ENCODE results near the gene ROR2.

Gene ROR2

DNA sequence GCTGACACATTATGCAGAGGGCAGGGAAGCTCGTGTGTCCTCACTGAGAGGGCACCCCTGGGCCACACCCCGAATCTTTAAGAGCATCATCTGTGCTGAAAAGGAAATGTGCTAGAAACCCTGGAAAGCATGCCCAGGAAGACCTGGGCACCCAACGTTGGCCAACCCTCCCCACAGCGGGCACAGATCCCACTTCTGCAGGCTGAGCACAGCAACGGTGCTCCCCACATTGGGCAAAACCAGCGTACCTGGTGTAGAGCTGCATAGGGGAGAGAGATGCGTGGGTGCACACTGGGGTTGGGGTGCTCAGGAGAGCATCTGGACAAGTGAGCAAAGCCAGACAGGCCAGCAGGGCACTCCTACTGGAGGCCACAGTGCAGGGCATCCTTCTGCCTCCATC is 32.6 kb downstream of the ROR2 start:
- TF ChIP-seq, protein P1, sequence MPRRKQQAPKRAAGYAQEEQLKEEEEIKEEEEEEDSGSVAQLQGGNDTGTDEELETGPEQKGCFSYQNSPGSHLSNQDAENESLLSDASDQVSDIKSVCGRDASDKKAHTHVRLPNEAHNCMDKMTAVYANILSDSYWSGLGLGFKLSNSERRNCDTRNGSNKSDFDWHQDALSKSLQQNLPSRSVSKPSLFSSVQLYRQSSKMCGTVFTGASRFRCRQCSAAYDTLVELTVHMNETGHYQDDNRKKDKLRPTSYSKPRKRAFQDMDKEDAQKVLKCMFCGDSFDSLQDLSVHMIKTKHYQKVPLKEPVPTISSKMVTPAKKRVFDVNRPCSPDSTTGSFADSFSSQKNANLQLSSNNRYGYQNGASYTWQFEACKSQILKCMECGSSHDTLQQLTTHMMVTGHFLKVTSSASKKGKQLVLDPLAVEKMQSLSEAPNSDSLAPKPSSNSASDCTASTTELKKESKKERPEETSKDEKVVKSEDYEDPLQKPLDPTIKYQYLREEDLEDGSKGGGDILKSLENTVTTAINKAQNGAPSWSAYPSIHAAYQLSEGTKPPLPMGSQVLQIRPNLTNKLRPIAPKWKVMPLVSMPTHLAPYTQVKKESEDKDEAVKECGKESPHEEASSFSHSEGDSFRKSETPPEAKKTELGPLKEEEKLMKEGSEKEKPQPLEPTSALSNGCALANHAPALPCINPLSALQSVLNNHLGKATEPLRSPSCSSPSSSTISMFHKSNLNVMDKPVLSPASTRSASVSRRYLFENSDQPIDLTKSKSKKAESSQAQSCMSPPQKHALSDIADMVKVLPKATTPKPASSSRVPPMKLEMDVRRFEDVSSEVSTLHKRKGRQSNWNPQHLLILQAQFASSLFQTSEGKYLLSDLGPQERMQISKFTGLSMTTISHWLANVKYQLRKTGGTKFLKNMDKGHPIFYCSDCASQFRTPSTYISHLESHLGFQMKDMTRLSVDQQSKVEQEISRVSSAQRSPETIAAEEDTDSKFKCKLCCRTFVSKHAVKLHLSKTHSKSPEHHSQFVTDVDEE (CRISPR knock-in tag; IDR thresholded peaks at IDR 0.05) = no peak
- TF ChIP-seq, protein P2, sequence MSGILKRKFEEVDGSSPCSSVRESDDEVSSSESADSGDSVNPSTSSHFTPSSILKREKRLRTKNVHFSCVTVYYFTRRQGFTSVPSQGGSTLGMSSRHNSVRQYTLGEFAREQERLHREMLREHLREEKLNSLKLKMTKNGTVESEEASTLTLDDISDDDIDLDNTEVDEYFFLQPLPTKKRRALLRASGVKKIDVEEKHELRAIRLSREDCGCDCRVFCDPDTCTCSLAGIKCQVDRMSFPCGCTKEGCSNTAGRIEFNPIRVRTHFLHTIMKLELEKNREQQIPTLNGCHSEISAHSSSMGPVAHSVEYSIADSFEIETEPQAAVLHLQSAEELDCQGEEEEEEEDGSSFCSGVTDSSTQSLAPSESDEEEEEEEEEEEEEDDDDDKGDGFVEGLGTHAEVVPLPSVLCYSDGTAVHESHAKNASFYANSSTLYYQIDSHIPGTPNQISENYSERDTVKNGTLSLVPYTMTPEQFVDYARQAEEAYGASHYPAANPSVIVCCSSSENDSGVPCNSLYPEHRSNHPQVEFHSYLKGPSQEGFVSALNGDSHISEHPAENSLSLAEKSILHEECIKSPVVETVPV (CRISPR knock-in tag; IDR thresholded peaks at IDR 0.05) = no peak
- TF ChIP-seq SNAI2 (CRISPR knock-in tag; IDR thresholded peaks at IDR 0.05) (no peak), OSR1 (CRISPR knock-in tag; IDR thresholded peaks at IDR 0.05) (no peak), ISL1 (CRISPR knock-in tag; IDR thresholded peaks at IDR 0.05) (no peak), ZFP3 (CRISPR knock-in tag; IDR thresholded peaks at IDR 0.05) (no peak), TOX (CRISPR knock-in tag; IDR thresholded peaks at IDR 0.05; ENCODE audit: borderline replicate concordance) (no peak), BACH2 (CRISPR knock-in tag; IDR thresholded peaks at IDR 0.05; ENCODE audit: borderline replicate concordance) (no peak), CSDC2 (CRISPR knock-in tag; IDR thresholded peaks at IDR 0.05) (no peak), ZNF565 (CRISPR knock-in tag; conservative IDR thresholded peaks at IDR 0.05; ENCODE audit: low read depth) (no peak)
- TF ChIP-seq, protein P3, sequence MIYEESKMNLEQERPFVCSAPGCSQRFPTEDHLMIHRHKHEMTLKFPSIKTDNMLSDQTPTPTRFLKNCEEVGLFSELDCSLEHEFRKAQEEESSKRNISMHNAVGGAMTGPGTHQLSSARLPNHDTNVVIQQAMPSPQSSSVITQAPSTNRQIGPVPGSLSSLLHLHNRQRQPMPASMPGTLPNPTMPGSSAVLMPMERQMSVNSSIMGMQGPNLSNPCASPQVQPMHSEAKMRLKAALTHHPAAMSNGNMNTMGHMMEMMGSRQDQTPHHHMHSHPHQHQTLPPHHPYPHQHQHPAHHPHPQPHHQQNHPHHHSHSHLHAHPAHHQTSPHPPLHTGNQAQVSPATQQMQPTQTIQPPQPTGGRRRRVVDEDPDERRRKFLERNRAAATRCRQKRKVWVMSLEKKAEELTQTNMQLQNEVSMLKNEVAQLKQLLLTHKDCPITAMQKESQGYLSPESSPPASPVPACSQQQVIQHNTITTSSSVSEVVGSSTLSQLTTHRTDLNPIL (CRISPR knock-in tag; IDR thresholded peaks at IDR 0.05; ENCODE audit: low read depth) = no peak
- TF ChIP-seq, protein P4, sequence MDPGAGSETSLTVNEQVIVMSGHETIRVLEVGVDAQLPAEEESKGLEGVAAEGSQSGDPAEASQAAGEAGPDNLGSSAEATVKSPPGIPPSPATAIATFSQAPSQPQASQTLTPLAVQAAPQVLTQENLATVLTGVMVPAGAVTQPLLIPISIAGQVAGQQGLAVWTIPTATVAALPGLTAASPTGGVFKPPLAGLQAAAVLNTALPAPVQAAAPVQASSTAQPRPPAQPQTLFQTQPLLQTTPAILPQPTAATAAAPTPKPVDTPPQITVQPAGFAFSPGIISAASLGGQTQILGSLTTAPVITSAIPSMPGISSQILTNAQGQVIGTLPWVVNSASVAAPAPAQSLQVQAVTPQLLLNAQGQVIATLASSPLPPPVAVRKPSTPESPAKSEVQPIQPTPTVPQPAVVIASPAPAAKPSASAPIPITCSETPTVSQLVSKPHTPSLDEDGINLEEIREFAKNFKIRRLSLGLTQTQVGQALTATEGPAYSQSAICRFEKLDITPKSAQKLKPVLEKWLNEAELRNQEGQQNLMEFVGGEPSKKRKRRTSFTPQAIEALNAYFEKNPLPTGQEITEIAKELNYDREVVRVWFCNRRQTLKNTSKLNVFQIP (CRISPR knock-in tag; IDR thresholded peaks at IDR 0.05; ENCODE audit: borderline replicate concordance, low read depth) = no peak
- TF ChIP-seq, protein P5, sequence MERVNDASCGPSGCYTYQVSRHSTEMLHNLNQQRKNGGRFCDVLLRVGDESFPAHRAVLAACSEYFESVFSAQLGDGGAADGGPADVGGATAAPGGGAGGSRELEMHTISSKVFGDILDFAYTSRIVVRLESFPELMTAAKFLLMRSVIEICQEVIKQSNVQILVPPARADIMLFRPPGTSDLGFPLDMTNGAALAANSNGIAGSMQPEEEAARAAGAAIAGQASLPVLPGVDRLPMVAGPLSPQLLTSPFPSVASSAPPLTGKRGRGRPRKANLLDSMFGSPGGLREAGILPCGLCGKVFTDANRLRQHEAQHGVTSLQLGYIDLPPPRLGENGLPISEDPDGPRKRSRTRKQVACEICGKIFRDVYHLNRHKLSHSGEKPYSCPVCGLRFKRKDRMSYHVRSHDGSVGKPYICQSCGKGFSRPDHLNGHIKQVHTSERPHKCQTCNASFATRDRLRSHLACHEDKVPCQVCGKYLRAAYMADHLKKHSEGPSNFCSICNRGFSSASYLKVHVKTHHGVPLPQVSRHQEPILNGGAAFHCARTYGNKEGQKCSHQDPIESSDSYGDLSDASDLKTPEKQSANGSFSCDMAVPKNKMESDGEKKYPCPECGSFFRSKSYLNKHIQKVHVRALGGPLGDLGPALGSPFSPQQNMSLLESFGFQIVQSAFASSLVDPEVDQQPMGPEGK (CRISPR knock-in tag; IDR thresholded peaks at IDR 0.05; ENCODE audit: borderline replicate concordance) = no peak

DNA sequence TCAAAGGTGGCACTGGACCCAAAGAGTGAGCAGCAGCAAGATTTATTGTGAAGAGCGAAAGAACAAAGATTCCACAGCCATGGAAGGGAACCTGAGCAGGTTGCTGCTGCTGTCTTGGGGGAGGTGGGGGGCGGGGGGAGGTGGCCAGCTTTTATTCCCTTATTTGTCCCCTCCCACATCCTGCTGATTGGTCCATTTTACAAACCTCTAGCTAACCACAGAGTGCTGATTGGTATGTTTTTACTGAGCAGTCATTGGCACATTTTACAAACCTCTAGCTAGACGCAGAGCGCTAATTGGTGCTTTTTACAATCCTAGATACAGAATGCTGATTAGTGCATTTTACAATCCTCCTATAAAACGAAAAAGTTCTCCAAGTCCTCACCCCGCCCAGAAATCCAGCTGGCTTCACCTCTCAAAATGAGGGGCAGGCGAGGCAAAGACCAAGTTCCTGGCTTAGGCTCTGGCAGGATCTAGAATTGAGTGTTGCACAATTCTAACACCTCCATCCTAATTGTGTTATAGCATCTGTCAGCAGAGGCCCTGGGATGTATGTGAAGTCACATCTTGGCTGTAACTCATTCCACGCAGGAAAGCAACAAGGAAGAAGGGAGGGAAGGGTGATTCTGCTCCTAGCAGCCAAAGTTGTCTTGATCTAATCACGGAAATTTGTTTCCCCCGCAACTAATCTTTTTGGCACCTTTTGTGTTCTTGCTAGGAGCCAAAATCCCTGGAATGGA is 34.3 kb downstream of the ROR2 start:
- no peak for ATAC-seq
- TF ChIP-seq ZC3H10 (CRISPR knock-in tag; IDR thresholded peaks at IDR 0.05) (no peak), ZNF8 (CRISPR knock-in tag; IDR thresholded peaks at IDR 0.05) (no peak), ZNF565 (CRISPR knock-in tag; conservative IDR thresholded peaks at IDR 0.05; ENCODE audit: low read depth) (no peak), RARB (CRISPR knock-in tag; IDR thresholded peaks at IDR 0.05) (no peak), ESRRG (CRISPR knock-in tag; IDR thresholded peaks at IDR 0.05) (no peak), PPARA (CRISPR knock-in tag; IDR thresholded peaks at IDR 0.05; ENCODE audit: borderline replicate concordance) (no peak), ZNF70 (CRISPR knock-in tag; IDR thresholded peaks at IDR 0.05) (no peak), ZFP30 (CRISPR knock-in tag; IDR thresholded peaks at IDR 0.05) (no peak), OSR1 (CRISPR knock-in tag; IDR thresholded peaks at IDR 0.05) (no peak), ARNTL (CRISPR knock-in tag; IDR thresholded peaks at IDR 0.05; ENCODE audit: borderline replicate concordance, low read depth) (no peak), BACH2 (CRISPR knock-in tag; IDR thresholded peaks at IDR 0.05; ENCODE audit: borderline replicate concordance) (no peak)
- TF ChIP-seq, protein P2 (CRISPR knock-in tag; IDR thresholded peaks at IDR 0.05) = no peak
- TF ChIP-seq, protein P1 (CRISPR knock-in tag; IDR thresholded peaks at IDR 0.05) = no peak
- TF ChIP-seq, protein P5 (CRISPR knock-in tag; IDR thresholded peaks at IDR 0.05; ENCODE audit: borderline replicate concordance) = no peak

More for the DNA sequence above, 32.6 kb downstream of the ROR2 start:
- ATAC-seq = no peak

Measured in SK-N-SH treated with all-trans-retinoic acid at 6 μM for 48 hours (cell line).